Breast epithelium (tissue), 4 donors: ENCODE measurements around the gene NDUFAF7. TPM values are rescaled to one million over a fixed set of nuclear protein-coding genes. Genes with fewer than 3 reads are reported as not detected.

Experiments used
- DNase-seq, 2 donors: peaks; one replicate each; pipeline ENCODE4 v3.0.0-alpha.2; 2019; ENCODE audit warnings: low spot score in 2 of 2
- H3K27ac ChIP-seq, 2 donors: fragments of 200-600 bp; sonication (generic) in 1 of 2; one replicate each; pipeline ENCODE4 v1.5.1; 2016 to 2019; ENCODE audit warnings: mild to moderate bottlenecking in 1 of 2
- H3K27me3 ChIP-seq, 2 donors: fragments of 200-600 bp; sonication (generic) in 1 of 2; one replicate each; pipeline versions ENCODE4 v1.5.1 to v1.6.0; 2017 to 2019; ENCODE audit warnings: control low read depth in 1 of 2, mild to moderate bottlenecking in 1 of 2
- H3K36me3 ChIP-seq: fragments of 200-600 bp; one replicate; pipeline ENCODE4 v1.5.1; 2019
- H3K4me1 ChIP-seq, 2 donors: fragments of 200-600 bp; sonication (generic); one replicate each; pipeline ENCODE4 v1.5.1; 2016 to 2019; ENCODE audit warnings: control low read depth in 1 of 2
- H3K4me3 ChIP-seq, 3 donors: fragments of 200-600 bp; sonication (generic); 1 replicate in 2 of 3; 2 replicates in 1 of 3; pipeline ENCODE4 v1.5.1; 2016 to 2019; ENCODE audit warnings: mild to moderate bottlenecking in 3 of 3, moderate library complexity in 2 of 3
- H3K9me3 ChIP-seq, 2 donors: fragments of 200-600 bp; sonication (generic) in 1 of 2; one replicate each; pipeline ENCODE4 v1.5.1; 2016 to 2019; ENCODE audit warnings: control low read depth in 1 of 2
- CTCF ChIP-seq, 3 donors: fragments of 450-650 bp; IDR thresholded peaks; one replicate each; pipeline ENCODE4 v1.5.1; 2016 to 2017; ENCODE audit warnings: antibody characterized with exemption in 3 of 3, mild to moderate bottlenecking in 3 of 3, moderate library complexity in 3 of 3
- POLR2A ChIP-seq: fragments of 450-650 bp; IDR thresholded peaks from one replicate; pipeline ENCODE4 v1.6.1; 2016; ENCODE audit warnings: antibody characterized with exemption, mild to moderate bottlenecking, moderate library complexity
- POLR2AphosphoS5 ChIP-seq, 3 donors: sonication (generic); formaldehyde crosslinking; IDR thresholded peaks; one replicate each; pipeline ENCODE4 v1.6.1; 2017; ENCODE audit warnings: antibody characterized with exemption in 3 of 3
- intact Hi-C: fragments of 100-400 bp; cut with DNase I; formaldehyde crosslinking; loops from one replicate; pipeline ENCODE4 v1.15.1; 2023; ENCODE audit warnings: low total_unique reads
- total RNA-seq, 3 donors: library from RNA; depleted of rRNA; stranded (reverse); fragments of >200 nt; gene quantifications; one replicate each; pipeline ENCODE4 v1.1.0, GENCODE V29; 2016

Gene NDUFAF7
- total RNA-seq, 3 donors from 2014 or later = 13.3 to 29.0 (median 20.6) TPM

- peaks cover 5 to 20% of the 10 kb centered on the region in 2 donors for H3K4me1 ChIP-seq
- no peak for DNase-seq
- H3K4me3 ChIP-seq = no peak overlapping the region
Observed at GRCh38 chr2:37228788-37229187, 2.7 kb upstream of the NDUFAF7 start.

GRCh38 chr2:37230581-37230980 is 877 bp upstream of the NDUFAF7 start:
- peak overlapping the region; percentile 91 to 94 for H3K27ac ChIP-seq
- no peaks in the 10 kb centered on the region for H3K36me3 ChIP-seq
- no peak for DNase-seq
- peaks cover 5 to 20% of the 10 kb centered on the region in 2 donors for H3K4me1 ChIP-seq
- TF ChIP-seq CTCF (IDR thresholded peaks at IDR 0.05) = no peak
- H3K27me3 ChIP-seq = no peaks in the 10 kb centered on the region
- peak overlapping the region; percentile 71 to 80 (median 75) for H3K4me3 ChIP-seq
- no peaks in the 10 kb centered on the region for H3K9me3 ChIP-seq
- intact Hi-C loops = no loop called here

More at GRCh38 chr2:37228788-37229187, 2.7 kb upstream of the NDUFAF7 start:
- no peak overlapping the region for H3K27ac ChIP-seq
- H3K36me3 ChIP-seq = no peaks in the 10 kb centered on the region
- TF ChIP-seq POLR2AphosphoS5 (IDR thresholded peaks at IDR 0.05) = no peak
- no peak for TF ChIP-seq CTCF (IDR thresholded peaks at IDR 0.05)
- TF ChIP-seq POLR2A = no peak
- intact Hi-C loops = no loop called here
- no peaks in the 10 kb centered on the region for H3K9me3 ChIP-seq
- no peaks in the 10 kb centered on the region for H3K27me3 ChIP-seq

DNA sequence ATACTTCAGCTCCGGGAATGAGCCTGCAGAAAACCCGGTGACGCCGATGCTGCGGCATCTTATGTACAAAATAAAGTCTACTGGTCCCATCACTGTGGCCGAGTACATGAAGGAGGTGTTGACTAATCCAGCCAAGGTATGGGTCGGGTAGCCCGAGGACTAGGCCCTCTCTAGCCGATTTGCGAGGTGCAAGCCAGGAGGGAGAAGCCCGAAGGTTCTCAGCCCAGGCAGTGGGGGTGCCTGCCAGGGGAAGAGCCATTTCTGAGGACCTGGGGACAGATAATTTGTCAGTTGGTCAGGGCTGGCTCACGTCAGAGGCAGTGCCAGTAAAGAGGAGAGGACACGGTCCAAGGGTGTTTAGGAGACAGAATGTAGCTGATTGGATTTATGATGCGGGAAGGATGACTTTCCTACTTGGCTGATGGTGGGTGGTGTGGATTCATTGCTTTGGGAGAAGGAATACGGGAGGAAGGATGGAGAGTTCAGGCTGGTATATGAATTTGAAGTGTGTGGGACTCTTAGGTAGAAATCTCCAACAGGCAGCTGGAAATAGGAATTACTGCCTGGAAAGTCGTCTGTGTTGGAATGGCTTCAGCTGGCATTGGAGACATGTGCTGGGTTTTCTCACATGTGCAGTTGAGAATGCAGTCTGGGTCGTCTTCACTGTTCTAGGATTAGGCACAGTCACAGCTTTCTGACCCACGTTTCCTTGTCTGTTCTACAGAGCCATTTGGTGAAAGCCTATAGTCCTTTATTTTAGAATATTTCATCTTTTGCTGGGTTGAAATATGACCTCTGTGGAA is 874 bp downstream of the NDUFAF7 start:
- Histone ChIP-seq H3K9me3 (no peaks in the 10 kb centered on the region), H3K36me3 (no peaks in the 10 kb centered on the region), H3K27ac (peak overlapping the region; percentile 91 to 94), H3K4me1 (peaks cover 5 to 15% of the 10 kb centered on the region in 2 donors), H3K27me3 (no peaks in the 10 kb centered on the region), H3K4me3 (peak overlapping the region; percentile 71 to 80 (median 75))
- TF ChIP-seq POLR2AphosphoS5 (IDR thresholded peaks at IDR 0.05) (no peak), CTCF (IDR thresholded peaks at IDR 0.05) (no peak), POLR2A (no peak)
- intact Hi-C loops = no loop called here
- DNase-seq = no peak

GRCh38 chr2:37243435-37243834 is 12.0 kb downstream of the NDUFAF7 start:
- intact Hi-C loops = no loop called here
- H3K27ac ChIP-seq = no peak overlapping the region

More at GRCh38 chr2:37243435-37243834, 12.0 kb downstream of the NDUFAF7 start:
- Histone ChIP-seq H3K27me3 (no peaks in the 10 kb centered on the region), H3K4me1 (no peaks in the 10 kb centered on the region), H3K4me3 (no peak overlapping the region), H3K36me3 (no peaks in the 10 kb centered on the region), H3K9me3 (no peaks in the 10 kb centered on the region)
- TF ChIP-seq POLR2AphosphoS5 (IDR thresholded peaks at IDR 0.05) (no peak), POLR2A (no peak), CTCF (IDR thresholded peaks at IDR 0.05) (no peak)
- no peak for DNase-seq
